Small intestine (tissue), 7 donors: ENCODE measurements around the gene NEURL2. TPM values are rescaled to one million over a fixed set of nuclear protein-coding genes. Genes with fewer than 3 reads are reported as not detected.

Experiments used
- DNase-seq, 2 donors: peaks; one replicate each; pipeline versions ENCODE4 v3.0.0 to v3.0.0-alpha.2; 2013
- FAIRE-seq: peaks from 2 replicates; lab custom pipeline; 2012; peaks lifted over from hg19 to GRCh38; lab: Jason Lieb, UNC
- H3K27ac ChIP-seq, 3 donors: one replicate each; pipeline ENCODE4 v1.5.1; 2013; ENCODE audit warnings: low read length in 2 of 3, mild to moderate bottlenecking in 2 of 3, control low read depth in 1 of 3, inconsistent platforms in 1 of 3, low read depth in 1 of 3, moderate library complexity in 1 of 3
- H3K27me3 ChIP-seq, 3 donors: one replicate each; pipeline ENCODE4 v1.6.1; 2013; ENCODE audit warnings: low read length in 3 of 3, inconsistent platforms in 1 of 3; ENCODE audit not compliant: control insufficient read depth in 3 of 3, insufficient read depth in 3 of 3
- H3K36me3 ChIP-seq, 3 donors: one replicate each; pipeline ENCODE4 v1.6.1; 2013; ENCODE audit warnings: low read length in 3 of 3, inconsistent platforms in 1 of 3, low read depth in 1 of 3, mild to moderate bottlenecking in 1 of 3, moderate library complexity in 1 of 3; ENCODE audit not compliant: control insufficient read depth in 3 of 3, insufficient read depth in 2 of 3
- H3K4me1 ChIP-seq, 3 donors: one replicate each; pipeline ENCODE4 v1.6.1; 2013; ENCODE audit warnings: low read length in 2 of 3, inconsistent platforms in 1 of 3, low read depth in 1 of 3, mild to moderate bottlenecking in 1 of 3, moderate library complexity in 1 of 3; ENCODE audit not compliant: control insufficient read depth in 3 of 3, insufficient read depth in 2 of 3
- H3K4me3 ChIP-seq, 3 donors: one replicate each; pipeline ENCODE4 v1.5.1; 2013; ENCODE audit warnings: low read length in 3 of 3, control low read depth in 1 of 3, inconsistent platforms in 1 of 3, low read depth in 1 of 3, mild to moderate bottlenecking in 1 of 3, moderate library complexity in 1 of 3
- H3K9me3 ChIP-seq, 2 donors: one replicate each; pipeline ENCODE4 v1.6.1; 2013; ENCODE audit warnings: low read depth in 1 of 2, low read length in 1 of 2; ENCODE audit not compliant: control insufficient read depth in 2 of 2, insufficient read depth in 1 of 2
- WGBS, 3 donors: extraction: QIAGEN DNeasy Blood & Tissue Kit; methylation state at CpG; one replicate each; pipeline ENCODE4 v1.1.7; 2013; 5-methylcytosine and 5-hydroxymethylcytosine counted together
- polyA plus RNA-seq, 4 donors: library from polyadenylated mRNA; stranded (reverse) in 3 of 4; unstranded in 1 of 4; fragments of 200-250 nt in 3 of 4; fragments of 120-200 nt in 1 of 4; gene quantifications; one replicate each; pipeline versions ENCODE4 v1.2.1 to v1.2.3, GENCODE V29; 2013
- donor health status: healthy with polysubstance abuse.
- donor health status: control.
- donor health status: control.
- donor health status: Bipolar disorder and iron deficiency.
- donor health status: healthy.

NEURL2 gene
- polyA plus RNA-seq, 4 donors: 2.9 to 20.2 (median 4.0) TPM

DNA sequence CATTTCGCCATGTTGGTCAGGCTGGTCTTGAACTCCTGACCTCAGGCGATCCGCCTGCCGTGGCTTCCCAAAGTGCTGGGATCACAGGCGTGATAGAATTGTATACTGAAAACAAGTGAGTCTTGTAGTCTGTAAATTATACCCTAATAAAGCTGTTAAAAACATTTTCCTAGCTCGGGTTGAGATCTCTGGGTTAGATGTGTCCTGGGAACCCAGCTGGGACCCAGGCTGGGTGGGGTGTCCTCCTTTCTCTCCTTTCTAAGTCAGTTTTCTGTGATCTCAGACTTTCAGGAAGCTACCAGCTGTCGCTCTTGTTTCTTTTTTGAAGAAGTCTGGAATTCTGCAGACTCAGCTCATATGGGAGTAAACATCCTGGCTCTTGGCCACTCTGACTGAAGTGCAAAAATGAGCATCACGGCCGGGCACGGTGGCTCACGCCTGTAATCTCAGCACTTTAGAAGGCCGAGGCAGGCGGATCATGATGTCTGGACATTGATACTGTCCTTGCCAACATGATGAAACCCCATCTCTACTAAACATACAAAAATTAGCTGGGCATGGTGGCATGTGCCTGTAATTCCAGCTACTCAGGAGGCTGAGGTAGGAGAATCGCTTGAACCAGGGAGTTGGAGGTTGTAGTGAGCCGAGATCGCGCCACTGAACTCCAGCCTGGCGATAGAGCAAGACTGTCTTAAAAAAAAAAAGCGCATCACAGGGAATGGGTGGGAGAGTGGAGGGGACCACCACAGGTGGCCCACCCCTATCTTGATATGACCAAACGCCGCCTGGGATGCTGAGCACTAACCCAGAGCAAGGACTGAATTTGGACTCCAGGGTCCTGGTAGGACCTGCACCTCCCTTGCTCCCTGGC is 33.6 kb upstream of the NEURL2 start:
- Histone ChIP-seq H3K4me1 (peaks cover 0 to 7% (median 0%) of the 10 kb centered on the region in 3 donors), H3K9me3 (no peaks in the 10 kb centered on the region), H3K36me3 (no peaks in the 10 kb centered on the region), H3K4me3 (no peak overlapping the region), H3K27ac (peak overlapping the region in 2 of 3 donors; percentile 53 to 77), H3K27me3 (no peaks in the 10 kb centered on the region)
- FAIRE-seq: no peak
- peak; percentile 59 to 67 for DNase-seq
- WGBS, 3 donors: 47 to 51% (median 47%) methylated on average over 21 of the region's 21 CpGs

DNA sequence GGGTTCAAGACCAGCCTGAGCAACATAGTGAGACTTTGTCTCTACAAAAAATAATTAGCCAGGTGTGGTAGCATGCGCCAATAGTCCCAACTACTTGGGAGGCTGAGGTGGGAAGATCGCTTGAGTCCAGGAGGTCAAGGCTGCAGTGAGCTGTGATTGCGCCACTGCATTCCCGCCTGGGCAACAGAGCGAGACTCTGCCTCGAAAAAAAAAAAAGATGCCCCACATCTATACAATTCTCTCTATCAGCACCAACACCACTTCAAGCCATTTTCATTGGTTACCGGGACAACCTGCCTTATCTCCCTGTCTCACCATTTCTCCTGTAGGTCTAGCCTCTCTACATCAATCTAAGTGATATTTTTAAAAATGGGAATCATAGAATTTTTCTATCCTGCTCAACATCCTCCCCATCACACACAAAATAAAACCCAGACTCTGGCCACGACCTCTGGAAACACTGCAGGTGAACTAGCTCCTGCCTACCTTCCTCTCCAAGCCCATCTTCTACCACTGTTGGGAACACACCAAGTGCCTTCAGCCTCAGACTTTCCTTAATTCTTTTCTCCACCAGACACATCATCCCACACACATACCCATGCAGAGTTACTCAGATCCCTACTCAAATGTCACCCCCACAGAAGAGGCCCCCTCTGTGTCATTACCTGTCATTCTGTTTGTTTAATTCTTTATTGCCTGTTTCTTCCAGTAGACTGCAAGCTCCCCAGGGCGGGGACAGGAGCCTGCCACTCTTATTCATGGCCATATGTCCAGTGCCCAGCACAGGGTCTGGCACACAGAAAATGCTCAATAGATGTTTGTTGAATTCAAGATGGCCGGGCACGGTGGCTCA is 30.6 kb upstream of the NEURL2 start:
- peak in 1 of 2 donors; percentile 42 for DNase-seq

DNA sequence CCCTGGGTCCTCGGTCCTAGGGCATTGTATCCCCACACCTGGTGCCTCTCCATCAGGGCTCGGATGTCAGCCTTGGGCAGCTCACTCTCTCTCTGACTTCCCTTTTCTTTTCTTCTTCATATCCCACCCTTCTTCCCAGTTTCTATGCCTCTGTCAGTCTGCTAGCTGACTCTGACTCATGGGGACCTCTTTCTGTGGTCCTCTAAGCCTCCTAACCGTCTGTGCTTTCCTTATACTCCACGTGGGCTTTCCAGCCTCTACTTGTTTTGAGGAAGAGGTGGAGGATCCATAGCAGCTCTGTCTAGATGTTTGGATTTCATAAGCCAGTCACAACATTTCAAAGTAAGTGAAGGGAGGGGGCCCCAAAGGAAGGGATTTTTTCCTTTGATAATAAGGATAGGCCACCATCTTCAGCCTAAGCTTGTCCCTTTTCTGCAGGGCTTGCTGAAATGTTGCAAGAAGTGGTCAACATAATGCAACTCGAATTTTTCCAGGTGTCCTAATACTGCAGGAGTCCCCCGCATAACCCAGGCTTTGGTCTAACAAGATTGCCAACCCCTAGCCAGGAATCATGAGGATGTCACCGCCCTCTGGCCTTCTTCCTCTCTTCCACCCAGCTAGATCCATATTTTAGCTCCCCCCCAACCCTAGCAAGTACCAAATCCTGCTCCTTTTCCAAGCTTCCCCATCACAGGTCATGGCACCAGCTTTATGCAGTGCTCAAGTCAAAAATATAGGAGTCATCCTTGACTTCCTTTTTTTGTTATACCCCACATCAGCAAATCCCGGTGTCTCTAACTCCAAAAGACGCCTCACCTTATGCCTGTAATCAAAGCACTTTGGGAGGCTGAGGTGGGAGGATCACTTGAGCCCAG is 29.7 kb upstream of the NEURL2 start:
- Histone ChIP-seq H3K4me1 (peaks cover 0 to 23% (median 0%) of the 10 kb centered on the region in 3 donors), H3K27ac (peak overlapping the region in 2 of 3 donors; percentile 39 to 83)
- 75 to 77% (median 76%) methylated on average over 9 of the region's 9 CpGs for WGBS, 3 donors

More for the DNA sequence above, 30.6 kb upstream of the NEURL2 start:
- no peak for FAIRE-seq
- H3K4me1 ChIP-seq: peaks cover 0 to 23% (median 0%) of the 10 kb centered on the region in 3 donors
- H3K36me3 ChIP-seq: no peaks in the 10 kb centered on the region
- H3K27ac ChIP-seq: no peak overlapping the region
- 41 to 78% (median 58%) methylated on average over 10 to 11 of the region's 11 CpGs for WGBS, 3 donors
- no peak overlapping the region for H3K4me3 ChIP-seq
- H3K27me3 ChIP-seq: no peaks in the 10 kb centered on the region
- H3K9me3 ChIP-seq: no peaks in the 10 kb centered on the region

DNA sequence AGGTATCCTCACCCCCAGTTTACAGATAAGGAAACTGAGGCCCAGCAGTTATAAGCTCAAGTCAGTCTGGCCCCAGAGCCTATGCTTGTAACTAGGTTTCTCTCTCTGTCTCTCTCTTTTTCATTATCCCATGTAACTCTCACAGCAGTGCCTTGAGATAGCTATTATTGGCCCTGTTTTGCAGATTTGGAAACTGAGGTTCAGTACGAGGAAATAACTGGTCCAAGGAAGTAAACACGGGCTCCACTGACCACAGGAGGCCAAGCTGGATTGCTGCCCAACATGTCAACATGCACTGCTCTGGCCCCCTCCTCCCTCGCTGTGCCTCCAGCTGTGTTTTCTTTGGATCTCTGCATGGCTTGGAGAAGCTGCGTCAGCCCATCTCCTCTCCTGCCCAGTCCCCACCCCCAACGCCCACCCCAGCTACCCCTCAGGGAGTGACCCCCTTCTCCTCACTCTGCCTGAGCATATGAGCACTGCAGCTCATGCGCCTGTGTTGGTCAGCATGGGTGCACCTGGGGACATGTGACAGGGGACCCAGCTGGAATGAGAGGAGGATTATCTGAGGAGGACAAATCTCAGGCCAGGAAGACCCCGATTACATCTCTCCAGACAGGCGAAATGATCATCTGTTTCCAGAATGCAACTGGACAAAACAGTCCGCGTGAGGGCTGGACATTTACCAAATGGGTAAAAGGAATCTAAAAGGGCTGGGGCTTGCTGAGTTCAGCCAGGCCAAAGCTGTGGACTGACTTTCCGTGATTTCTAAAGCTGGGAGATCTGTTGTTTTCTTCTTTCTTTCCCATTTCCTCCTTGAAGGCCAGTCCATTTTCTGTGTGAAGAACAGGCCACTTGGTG is 28.8 kb upstream of the NEURL2 start:
- 51 to 71% (median 63%) methylated on average over 11 of the region's 11 CpGs for WGBS, 3 donors
- Histone ChIP-seq H3K4me1 (peaks cover 0 to 23% (median 0%) of the 10 kb centered on the region in 3 donors), H3K36me3 (no peaks in the 10 kb centered on the region), H3K27me3 (no peaks in the 10 kb centered on the region), H3K9me3 (no peaks in the 10 kb centered on the region), H3K4me3 (no peak overlapping the region), H3K27ac (peak overlapping the region in 2 of 3 donors; percentile 39 to 83)
- DNase-seq (no peak), FAIRE-seq (no peak)

More for the DNA sequence above, 29.7 kb upstream of the NEURL2 start:
- FAIRE-seq (no peak), DNase-seq (no peak)
- Histone ChIP-seq H3K27me3 (no peaks in the 10 kb centered on the region), H3K36me3 (no peaks in the 10 kb centered on the region), H3K4me3 (no peak overlapping the region), H3K9me3 (no peaks in the 10 kb centered on the region)

DNA sequence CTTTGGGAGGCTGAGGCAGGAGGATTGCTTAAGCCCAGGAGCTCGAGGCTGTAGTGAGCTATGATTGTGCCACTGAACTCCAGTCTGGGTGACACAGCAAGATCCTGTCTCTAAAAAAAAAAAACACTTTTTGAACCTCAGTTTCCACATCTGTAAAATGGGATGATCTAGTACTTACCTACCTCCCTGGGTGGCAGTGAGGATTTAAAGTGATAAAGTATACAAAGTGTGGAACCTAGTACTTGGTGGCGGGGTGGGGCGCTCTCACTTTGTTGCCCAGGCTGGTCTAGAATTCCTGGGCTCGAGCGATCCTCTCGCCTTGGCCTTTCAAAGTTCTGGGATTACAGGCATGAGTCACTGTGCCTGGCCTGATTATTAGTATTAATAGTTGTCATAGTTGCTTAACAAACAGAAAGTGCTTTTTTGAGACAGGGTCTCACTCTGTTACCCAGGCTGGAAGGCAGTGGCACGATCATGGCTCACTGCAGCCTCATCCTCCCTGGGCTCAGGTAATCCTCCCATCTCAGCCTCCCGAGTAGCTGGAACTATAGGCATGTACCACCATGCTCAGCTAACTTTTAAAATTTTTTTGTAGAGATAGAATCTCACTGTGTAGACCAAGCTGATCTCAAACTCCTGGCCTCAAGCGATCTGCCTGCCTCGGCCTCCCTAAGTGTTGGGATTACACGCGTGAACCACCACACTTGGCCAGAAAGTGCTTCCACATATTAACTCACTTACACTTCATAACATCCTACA is 27.9 kb upstream of the NEURL2 start:
- FAIRE-seq (no peak), DNase-seq (peak in 1 of 2 donors; percentile 22)
- Histone ChIP-seq H3K4me1 (peaks cover 0 to 26% (median 0%) of the 10 kb centered on the region in 3 donors), H3K4me3 (no peak overlapping the region), H3K36me3 (no peaks in the 10 kb centered on the region), H3K9me3 (no peaks in the 10 kb centered on the region), H3K27ac (peak overlapping the region in 2 of 3 donors; percentile 75 to 81), H3K27me3 (no peaks in the 10 kb centered on the region)
- WGBS, 3 donors: 78 to 87% (median 83%) methylated on average over 12 of the region's 12 CpGs

DNA sequence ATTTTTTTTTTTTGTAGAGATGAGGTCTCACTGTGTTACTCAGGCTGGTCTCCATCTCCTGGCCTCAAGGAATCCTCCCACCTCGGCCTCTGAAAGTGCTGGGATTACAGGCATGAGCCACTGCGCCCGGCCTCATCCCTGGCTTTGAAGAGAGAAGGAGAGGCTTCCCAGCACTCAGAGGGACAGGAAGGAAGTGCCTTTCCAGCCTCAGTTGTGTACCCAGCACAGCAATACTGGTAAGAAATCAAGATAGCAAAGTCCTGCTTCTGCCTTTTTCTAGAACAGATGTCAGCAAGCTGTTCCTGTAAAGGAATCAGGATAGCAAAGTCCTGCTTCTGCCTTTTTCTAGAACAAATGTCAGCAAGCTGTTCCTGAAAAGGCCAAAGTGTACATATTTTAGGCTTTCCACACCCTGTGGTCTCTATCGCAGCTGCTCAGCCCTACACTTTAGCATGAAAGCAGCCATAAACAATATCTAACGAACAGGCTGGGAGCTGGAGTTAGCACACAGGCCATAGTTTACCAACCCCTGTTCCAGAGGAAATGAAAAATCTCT is 27.3 kb upstream of the NEURL2 start:
- no peaks in the 10 kb centered on the region for H3K36me3 ChIP-seq
- no peaks in the 10 kb centered on the region for H3K9me3 ChIP-seq
- FAIRE-seq (no peak), DNase-seq (peak; percentile 53 to 86)
- no peaks in the 10 kb centered on the region for H3K27me3 ChIP-seq
- WGBS, 3 donors: 47 to 60% (median 49%) methylated on average over 5 of the region's 5 CpGs
- H3K4me3 ChIP-seq: no peak overlapping the region
- peaks cover 0 to 26% (median 0%) of the 10 kb centered on the region in 3 donors for H3K4me1 ChIP-seq
- peak overlapping the region in 2 of 3 donors; percentile 75 to 81 for H3K27ac ChIP-seq
